Medulla oblongata (tissue), 1 donor: ENCODE data around the gene C20orf96.
"Not testable (repeated sequence)": the region's sequence is repeated elsewhere in the genome, so short reads cannot be mapped to it uniquely, and the experiment has no call there.

Experiments
- DNase-seq: peaks from one replicate; pipeline ENCODE4 v3.0.0-alpha.2; 2015; ENCODE audit errors: extremely low spot score

C20orf96 gene, protein sequence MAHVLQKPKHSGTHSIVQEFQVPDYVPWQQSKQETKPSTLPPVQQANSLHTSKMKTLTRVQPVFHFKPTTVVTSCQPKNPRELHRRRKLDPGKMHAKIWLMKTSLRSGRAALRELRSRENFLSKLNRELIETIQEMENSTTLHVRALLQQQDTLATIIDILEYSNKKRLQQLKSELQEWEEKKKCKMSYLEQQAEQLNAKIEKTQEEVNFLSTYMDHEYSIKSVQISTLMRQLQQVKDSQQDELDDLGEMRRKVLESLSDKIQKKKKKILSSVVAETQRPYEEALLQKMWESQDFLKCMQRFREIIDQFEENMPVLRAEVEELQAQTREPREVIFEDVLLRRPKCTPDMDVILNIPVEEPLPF

GRCh38 chr20:290084-290831 lies at the start of gene C20orf96:
Gene C20orf96 (minus strand): TSS chr20:290750. CDS start chr20:290610, 140 bp downstream.
- peak; percentile 95 for DNase-seq

GRCh38 chr20:336040-336439 lies 45.5 kb upstream of the C20orf96 start:
- not testable (repeated sequence) for DNase-seq

DNA sequence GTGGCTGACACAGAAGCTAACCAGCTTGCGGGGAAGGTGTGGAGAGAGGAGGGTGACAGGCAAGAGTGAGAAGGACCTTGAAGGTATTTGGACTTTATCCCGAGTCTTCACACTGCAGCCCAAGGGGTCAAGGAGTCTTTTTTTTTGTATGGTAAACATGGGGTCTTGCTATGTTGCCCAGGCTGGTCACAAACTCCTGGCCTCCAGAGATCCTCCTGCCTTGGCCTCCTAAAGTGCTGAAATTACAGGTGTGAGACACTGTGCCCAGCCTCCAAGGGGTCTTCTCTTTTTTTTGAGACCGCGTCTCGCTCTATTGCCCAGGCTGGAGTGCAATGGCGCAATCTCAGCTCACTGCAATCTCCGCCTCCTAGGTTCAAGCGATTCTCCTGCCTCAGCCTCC lies 44.0 kb upstream of the C20orf96 start:
- DNase-seq = no peak

DNA sequence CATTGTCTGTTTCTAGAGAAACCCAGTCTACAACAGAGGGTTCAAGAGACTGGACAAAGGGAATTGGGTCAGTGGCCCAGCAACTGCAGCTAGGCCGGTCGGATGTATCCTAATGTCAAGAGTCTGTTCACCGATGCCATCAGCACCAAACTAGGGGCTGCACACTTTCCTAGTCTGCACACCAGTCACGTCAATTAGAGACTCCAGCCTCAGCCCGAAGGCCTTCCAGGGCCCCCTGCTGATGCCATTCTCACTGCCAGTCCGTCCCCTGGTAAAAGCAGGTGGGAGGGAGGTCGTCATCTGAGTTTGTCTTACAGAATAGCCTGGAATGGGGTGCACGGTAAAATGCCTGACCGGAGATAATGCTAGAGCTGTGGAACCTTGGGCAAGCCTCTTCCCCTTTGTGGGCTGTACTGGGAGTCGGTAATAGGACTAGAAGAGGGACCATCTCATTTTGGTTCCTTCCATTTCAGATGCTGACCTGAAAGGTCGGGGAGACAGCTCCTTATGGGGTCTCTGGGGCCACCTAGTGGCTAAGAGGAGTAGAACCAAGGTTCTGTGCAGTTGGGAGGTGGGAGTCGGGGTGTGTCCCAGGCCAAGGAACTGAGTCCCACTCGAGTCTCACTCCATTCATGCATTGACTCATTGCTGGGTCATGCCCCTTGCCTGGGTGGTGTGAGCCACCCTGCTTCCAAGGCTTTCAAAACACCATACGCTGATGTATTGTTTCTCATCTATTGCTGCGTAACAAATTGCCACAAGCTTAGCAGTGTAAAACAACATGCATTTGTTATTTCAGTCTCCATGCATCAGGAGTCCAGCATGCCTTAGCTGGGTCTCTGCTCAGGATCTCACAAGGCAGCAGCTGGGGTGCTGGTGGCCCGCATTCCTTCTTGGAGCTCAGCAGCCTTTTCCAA lies 39.9 kb upstream of the C20orf96 start:
- peak; percentile 80 for DNase-seq

GRCh38 chr20:329851-330232 lies 39.3 kb upstream of the C20orf96 start:
- no peak for DNase-seq

DNA sequence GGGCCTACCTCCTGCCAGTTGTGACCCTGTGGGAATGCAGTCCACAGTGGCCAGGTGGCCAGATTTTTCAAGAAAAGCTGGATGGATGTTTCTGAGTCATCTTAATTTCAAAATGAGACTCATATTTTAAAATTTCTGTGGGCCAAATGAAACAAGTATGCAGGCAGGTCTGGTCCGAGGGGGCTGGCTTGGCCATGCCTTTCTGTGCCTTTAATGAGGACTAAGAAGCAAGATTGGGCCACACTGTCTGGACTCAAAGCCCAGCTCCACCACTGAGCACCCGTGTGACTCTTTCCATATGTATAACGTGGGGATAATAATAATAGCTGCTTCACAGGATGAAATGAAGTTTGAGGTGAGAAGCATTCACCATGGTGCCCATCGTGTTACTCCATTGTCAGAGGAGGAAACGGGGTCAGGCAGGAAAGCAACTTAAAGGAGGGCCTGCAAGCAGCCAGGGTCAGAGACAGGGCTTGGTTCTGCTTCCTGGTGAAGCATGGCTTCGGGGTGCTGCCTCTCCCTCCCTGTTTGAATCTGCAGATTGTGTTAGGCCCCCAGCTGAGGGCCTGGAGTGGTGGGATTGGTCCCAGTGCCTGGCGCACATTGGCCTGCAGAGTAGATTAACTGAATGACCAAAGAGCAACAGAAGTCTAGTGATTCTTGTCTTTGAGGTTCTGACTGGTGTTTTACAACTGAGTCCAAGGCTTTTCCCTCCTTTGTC lies 38.6 kb upstream of the C20orf96 start:
- no peak for DNase-seq

DNA sequence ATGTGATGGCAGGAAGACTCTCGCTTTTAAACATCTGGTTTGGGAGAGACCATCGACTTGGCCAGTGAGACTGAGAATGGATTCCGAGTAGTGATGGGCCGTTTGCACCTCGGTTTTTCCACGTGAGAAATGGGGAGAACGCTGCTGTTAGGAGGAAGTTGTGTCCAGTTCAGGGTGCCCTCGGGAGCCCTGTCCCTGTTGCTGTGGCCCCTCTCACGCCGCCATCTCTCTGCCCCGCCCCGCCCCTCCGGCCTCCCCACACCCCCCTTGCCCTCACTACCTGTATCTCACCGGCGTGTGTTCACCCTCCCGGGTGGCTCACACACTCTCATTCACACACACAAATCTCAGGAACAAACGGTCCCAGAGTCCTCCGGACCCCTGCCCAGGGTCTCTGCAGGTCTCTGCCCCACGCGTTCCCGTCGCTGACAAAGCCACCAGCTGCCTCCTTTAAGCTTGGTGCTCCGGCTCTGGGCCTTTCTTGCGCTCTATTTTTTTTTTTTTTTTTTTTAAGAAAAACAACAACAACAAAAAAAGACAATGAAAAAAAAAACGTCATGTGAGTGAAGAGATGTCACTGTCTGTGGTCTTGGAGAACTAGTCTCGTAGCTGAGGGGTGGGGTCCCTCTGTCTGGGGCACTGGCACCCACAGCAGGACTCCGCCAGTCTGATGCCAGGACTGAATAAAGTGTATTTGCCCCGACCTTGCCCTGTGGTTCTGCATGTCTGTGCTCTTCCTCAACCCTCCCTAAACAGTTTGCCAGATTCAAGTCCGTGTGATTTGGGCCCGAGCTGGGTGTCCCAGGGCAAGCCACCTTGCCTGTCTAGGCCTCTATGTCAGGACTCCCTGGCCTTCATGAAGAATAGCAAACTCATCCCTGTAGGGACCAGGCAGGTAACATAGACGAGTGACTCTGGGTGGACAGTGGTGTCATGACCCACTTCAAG lies 37.8 kb upstream of the C20orf96 start:
- DNase-seq = peak; percentile 8

- peak; percentile 92 for DNase-seq
Observed at GRCh38 chr20:327186-328026, 36.9 kb upstream of the C20orf96 start.

DNA sequence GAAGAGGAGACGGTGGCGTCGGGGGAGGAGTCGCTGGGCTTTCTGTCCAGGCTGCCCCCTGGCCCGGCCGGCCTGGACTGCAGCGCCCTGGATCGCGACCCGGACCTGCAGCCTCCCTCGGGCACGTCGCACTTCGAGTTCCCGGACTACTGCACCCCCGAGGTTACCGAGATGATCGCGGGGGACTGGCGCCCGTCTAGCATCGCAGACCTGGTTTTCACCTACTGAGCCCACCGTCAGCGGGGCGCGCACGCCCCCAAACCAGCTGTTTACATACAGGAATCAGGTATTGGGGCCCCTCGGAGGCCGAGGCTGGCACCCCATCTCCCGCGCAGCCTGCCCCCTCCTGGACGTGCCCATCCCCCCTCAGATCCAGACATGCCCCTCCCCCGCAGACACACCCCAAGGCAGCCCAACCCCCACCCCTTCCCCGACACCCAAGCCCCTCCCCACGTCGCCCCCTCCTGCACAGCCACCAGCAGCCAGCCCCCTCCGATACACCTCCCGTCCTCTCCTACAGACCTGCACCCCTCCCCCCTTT lies 36.2 kb upstream of the C20orf96 start:
- DNase-seq = no peak

- DNase-seq = peak; percentile 58
Observed at GRCh38 chr20:325889-326644, 35.5 kb upstream of the C20orf96 start.

DNA sequence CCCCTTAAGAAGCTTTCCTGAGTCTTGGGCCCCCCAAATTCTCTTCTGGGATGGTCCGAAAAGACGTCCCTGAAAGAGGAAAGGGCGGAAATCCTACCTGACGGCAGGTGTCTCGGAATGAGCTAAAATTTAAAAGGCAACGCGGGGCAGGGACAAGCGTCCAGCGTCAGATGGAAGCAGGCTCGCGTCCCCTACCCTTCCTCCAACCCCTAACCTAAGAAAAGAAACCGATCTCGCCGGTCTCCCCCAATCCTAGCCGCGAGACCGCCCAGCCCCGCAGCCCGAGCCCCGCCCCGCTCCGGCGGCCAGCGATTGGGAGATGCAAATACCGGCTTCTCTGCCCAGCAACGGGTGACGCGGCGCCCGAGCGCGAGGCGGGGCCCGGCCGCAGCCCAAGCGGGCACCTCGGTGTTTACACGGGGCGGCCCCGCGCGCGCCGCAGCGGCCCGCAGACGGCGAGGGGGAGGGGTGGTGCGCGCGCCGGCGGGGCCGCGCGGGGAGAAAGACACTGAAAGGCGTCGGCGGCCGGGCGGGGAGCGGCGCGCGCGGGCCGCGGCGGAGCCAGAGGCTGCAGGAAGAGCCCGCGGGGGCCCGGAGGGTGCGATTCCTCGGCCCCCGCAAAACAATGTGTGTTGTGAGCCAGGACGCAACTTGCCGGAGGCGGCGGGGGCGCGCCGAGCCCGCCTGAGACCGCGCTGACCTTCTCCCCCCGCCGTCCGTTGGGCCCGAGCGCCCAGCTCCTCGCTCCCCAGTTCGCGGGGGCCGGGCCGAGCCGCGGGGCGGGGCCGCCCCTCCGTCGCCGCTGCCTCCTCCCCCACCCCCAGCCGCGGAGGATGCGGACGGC lies 34.7 kb upstream of the C20orf96 start, which contains the start of gene SOX12:
Gene SOX12 (plus strand): TSS at position 508 of the 844 bp plus-strand sequence. CDS start 373 bp downstream, outside the sequence.
- DNase-seq = peak; percentile 97

- peak; percentile 86 for DNase-seq
Observed at GRCh38 chr20:324177-325044, 33.9 kb upstream of the C20orf96 start.

- no peak for DNase-seq
Observed at GRCh38 chr20:316316-317068, 25.9 kb upstream of the C20orf96 start.

DNA sequence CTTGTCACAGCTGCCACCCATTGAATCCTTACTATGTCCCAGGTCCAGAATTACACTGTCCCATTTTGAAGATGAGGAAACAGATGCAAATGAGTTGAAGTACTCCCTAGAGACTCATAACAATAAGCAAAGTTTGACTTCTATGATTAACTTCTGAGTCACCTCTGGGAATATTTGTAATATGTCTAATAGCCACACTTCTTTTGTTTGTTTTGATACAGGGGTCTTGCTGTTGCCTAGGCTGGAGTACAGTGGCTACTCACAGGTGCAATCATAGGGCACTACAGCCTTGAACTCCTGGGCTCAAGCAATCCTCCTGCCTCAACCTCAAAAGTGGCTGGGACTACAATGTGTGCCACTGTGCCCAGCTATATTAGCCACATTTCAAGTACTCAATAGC lies 23.4 kb upstream of the C20orf96 start:
- no peak for DNase-seq

- no peak for DNase-seq
Observed at GRCh38 chr20:313402-313801, 22.9 kb upstream of the C20orf96 start.
